H1 (cell line): ENCODE results near the gene SPINT1. TPM values are rescaled to one million over a fixed set of nuclear protein-coding genes. Genes with fewer than 3 reads are reported as not detected.
A peak's percentile ranks its signal among the peaks of the same experiment; 100 is the strongest.

Experiments used
- EP300 ChIP-seq, 2 experiments: IDR thresholded peaks; 1 replicate in 1 of 2; 2 replicates in 1 of 2; pipeline ENCODE4 v1.6.1; 2011 to 2012; ENCODE audit warnings: low read depth in 2 of 2, low read length in 2 of 2, mild to moderate bottlenecking in 2 of 2, borderline replicate concordance in 1 of 2, inconsistent platforms in 1 of 2, moderate library complexity in 1 of 2
- FOSL1 ChIP-seq: IDR thresholded peaks from 2 replicates; pipeline ENCODE4 v1.6.1; 2011; ENCODE audit warnings: mild to moderate bottlenecking, low read depth, low read length, moderate library complexity; ENCODE audit not compliant: insufficient read depth
- HDAC2 ChIP-seq, 2 experiments: fragments of 300-600 bp in 1 of 2; sonication (generic) in 1 of 2; IDR thresholded peaks; 2 replicates each; pipeline ENCODE4 v1.6.1; 2011 to 2012; ENCODE audit warnings: low read depth in 2 of 2, low read length in 2 of 2, mild to moderate bottlenecking in 2 of 2, moderate library complexity in 2 of 2, borderline replicate concordance in 1 of 2, inconsistent platforms in 1 of 2
- JUND ChIP-seq: IDR thresholded peaks from 2 replicates; pipeline ENCODE4 v1.6.1; 2011; ENCODE audit warnings: mild to moderate bottlenecking, improper control_type of control experiment, low read length
- NANOG ChIP-seq: IDR thresholded peaks from 2 replicates; pipeline ENCODE4 v1.6.1; 2011; ENCODE audit warnings: low read length, low read depth, mild to moderate bottlenecking, inconsistent platforms; ENCODE audit not compliant: insufficient read depth, poor library complexity, severe bottlenecking
- POLR2AphosphoS5 ChIP-seq: IDR thresholded peaks from 2 replicates; pipeline ENCODE4 v1.6.1; 2011; ENCODE audit warnings: low read depth, low read length
- RNF2 ChIP-seq: fragments of 200-900, 300-1000 bp; sonication (generic); IDR thresholded peaks from 2 replicates; pipeline ENCODE4 v1.7.1; 2016; ENCODE audit warnings: borderline replicate concordance, low read depth, mild to moderate bottlenecking, antibody characterized with exemption, low read length; ENCODE audit not compliant: poor library complexity, severe bottlenecking; ENCODE audit errors: missing control alignments
- SIN3A ChIP-seq, 2 experiments: IDR thresholded peaks in 1 of 2; conservative IDR thresholded peaks in 1 of 2; 2 replicates each; pipeline ENCODE4 v1.6.1; 2011 to 2012; ENCODE audit warnings: low read length in 2 of 2, improper control_type of control experiment in 1 of 2, low read depth in 1 of 2, mild to moderate bottlenecking in 1 of 2
- SIX5 ChIP-seq: IDR thresholded peaks from 2 replicates; pipeline ENCODE4 v1.6.1; 2011; ENCODE audit warnings: mild to moderate bottlenecking, low read depth, low read length
- TCF12 ChIP-seq: IDR thresholded peaks from 2 replicates; pipeline ENCODE4 v1.6.1; 2011; ENCODE audit warnings: low read depth, mild to moderate bottlenecking, low read length
- polyA plus RNA-seq, 7 experiments: library from polyadenylated mRNA; depleted of rRNA in 3 of 7; stranded (reverse) in 5 of 7; unstranded in 2 of 7; fragments of >200 nt in 5 of 7; fragments of 200-250 nt in 2 of 7; gene quantifications; 1 replicate in 5 of 7; 2 replicates in 1 of 7; 4 replicates in 1 of 7; pipeline versions ENCODE4 v1.2.1 to v1.2.3, GENCODE V29; 2011 to 2013; ENCODE audit warnings: missing spikeins in 2 of 7, mixed read lengths in 2 of 7
- total RNA-seq: library from RNA; stranded (reverse); fragmentation: NEBNext Ultra II Directional; extraction: Animal tissue kit (Norgen Biotek cat#: 25700); gene quantifications from 2 replicates; pipeline ENCODE4 v1.2.1, GENCODE V29; 2021
- TF ChIP-seq, protein P1 (sequence below): fragments of 300-600 bp; sonication (generic); IDR thresholded peaks from 2 replicates; pipeline ENCODE4 v1.7.1; 2012; ENCODE audit warnings: low read length, moderate library complexity, mild to moderate bottlenecking, inconsistent platforms; ENCODE audit not compliant: insufficient replicate concordance

Gene SPINT1
- total and polyA plus RNA-seq, 2 of the 8 experiments (the other 6 are each of a cell fraction or from before 2014, with no cell fraction given), result 117 to 155 TPM

GRCh38 chr15:40844696-40845030, 815 bp downstream of the SPINT1 start (continued):
- TF ChIP-seq HDAC2 (IDR thresholded peaks at IDR 0.05; ENCODE audit: borderline replicate concordance in 1 of 2, low read depth in 2 of 2, low read length in 2 of 2) (no peak), TCF12 (no peak), JUND (no peak), SIN3A (conservative IDR thresholded peaks at IDR 0.05 in 1 of 2, IDR thresholded peaks at IDR 0.05 in 1 of 2; ENCODE audit: low read depth in 1 of 2, low read length in 2 of 2) (no peak), FOSL1 (no peak), SIX5 (no peak), NANOG (no peak), RNF2 (no peak), POLR2AphosphoS5 (peak; percentile 22; the same call in 1 of the 2 replicates), EP300 (IDR thresholded peaks at IDR 0.05; ENCODE audit: borderline replicate concordance in 1 of 2, low read depth in 2 of 2, low read length in 2 of 2) (no peak)
- TF ChIP-seq, protein P1, sequence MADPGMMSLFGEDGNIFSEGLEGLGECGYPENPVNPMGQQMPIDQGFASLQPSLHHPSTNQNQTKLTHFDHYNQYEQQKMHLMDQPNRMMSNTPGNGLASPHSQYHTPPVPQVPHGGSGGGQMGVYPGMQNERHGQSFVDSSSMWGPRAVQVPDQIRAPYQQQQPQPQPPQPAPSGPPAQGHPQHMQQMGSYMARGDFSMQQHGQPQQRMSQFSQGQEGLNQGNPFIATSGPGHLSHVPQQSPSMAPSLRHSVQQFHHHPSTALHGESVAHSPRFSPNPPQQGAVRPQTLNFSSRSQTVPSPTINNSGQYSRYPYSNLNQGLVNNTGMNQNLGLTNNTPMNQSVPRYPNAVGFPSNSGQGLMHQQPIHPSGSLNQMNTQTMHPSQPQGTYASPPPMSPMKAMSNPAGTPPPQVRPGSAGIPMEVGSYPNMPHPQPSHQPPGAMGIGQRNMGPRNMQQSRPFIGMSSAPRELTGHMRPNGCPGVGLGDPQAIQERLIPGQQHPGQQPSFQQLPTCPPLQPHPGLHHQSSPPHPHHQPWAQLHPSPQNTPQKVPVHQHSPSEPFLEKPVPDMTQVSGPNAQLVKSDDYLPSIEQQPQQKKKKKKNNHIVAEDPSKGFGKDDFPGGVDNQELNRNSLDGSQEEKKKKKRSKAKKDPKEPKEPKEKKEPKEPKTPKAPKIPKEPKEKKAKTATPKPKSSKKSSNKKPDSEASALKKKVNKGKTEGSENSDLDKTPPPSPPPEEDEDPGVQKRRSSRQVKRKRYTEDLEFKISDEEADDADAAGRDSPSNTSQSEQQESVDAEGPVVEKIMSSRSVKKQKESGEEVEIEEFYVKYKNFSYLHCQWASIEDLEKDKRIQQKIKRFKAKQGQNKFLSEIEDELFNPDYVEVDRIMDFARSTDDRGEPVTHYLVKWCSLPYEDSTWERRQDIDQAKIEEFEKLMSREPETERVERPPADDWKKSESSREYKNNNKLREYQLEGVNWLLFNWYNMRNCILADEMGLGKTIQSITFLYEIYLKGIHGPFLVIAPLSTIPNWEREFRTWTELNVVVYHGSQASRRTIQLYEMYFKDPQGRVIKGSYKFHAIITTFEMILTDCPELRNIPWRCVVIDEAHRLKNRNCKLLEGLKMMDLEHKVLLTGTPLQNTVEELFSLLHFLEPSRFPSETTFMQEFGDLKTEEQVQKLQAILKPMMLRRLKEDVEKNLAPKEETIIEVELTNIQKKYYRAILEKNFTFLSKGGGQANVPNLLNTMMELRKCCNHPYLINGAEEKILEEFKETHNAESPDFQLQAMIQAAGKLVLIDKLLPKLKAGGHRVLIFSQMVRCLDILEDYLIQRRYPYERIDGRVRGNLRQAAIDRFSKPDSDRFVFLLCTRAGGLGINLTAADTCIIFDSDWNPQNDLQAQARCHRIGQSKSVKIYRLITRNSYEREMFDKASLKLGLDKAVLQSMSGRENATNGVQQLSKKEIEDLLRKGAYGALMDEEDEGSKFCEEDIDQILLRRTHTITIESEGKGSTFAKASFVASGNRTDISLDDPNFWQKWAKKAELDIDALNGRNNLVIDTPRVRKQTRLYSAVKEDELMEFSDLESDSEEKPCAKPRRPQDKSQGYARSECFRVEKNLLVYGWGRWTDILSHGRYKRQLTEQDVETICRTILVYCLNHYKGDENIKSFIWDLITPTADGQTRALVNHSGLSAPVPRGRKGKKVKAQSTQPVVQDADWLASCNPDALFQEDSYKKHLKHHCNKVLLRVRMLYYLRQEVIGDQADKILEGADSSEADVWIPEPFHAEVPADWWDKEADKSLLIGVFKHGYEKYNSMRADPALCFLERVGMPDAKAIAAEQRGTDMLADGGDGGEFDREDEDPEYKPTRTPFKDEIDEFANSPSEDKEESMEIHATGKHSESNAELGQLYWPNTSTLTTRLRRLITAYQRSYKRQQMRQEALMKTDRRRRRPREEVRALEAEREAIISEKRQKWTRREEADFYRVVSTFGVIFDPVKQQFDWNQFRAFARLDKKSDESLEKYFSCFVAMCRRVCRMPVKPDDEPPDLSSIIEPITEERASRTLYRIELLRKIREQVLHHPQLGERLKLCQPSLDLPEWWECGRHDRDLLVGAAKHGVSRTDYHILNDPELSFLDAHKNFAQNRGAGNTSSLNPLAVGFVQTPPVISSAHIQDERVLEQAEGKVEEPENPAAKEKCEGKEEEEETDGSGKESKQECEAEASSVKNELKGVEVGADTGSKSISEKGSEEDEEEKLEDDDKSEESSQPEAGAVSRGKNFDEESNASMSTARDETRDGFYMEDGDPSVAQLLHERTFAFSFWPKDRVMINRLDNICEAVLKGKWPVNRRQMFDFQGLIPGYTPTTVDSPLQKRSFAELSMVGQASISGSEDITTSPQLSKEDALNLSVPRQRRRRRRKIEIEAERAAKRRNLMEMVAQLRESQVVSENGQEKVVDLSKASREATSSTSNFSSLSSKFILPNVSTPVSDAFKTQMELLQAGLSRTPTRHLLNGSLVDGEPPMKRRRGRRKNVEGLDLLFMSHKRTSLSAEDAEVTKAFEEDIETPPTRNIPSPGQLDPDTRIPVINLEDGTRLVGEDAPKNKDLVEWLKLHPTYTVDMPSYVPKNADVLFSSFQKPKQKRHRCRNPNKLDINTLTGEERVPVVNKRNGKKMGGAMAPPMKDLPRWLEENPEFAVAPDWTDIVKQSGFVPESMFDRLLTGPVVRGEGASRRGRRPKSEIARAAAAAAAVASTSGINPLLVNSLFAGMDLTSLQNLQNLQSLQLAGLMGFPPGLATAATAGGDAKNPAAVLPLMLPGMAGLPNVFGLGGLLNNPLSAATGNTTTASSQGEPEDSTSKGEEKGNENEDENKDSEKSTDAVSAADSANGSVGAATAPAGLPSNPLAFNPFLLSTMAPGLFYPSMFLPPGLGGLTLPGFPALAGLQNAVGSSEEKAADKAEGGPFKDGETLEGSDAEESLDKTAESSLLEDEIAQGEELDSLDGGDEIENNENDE, result no peak
